Measurements from ENCODE around the gene FLYWCH2. TPM values are rescaled to one million over a fixed set of nuclear protein-coding genes. Genes with fewer than 3 reads are reported as not detected.

Gene FLYWCH2
- total and polyA plus RNA-seq, 2 of the 13 experiments (the other 11 are each of a cell fraction or from before 2014, with no cell fraction given): 16.9 to 19.8 TPM

GRCh38 chr16:2911638-2912329 is 28.8 kb downstream of the FLYWCH2 start, which contains the start of gene FLYWCH1 (continued):
- TF ChIP-seq GPN1 (CRISPR knock-in tag; IDR thresholded peaks at IDR 0.05; ENCODE audit: borderline replicate concordance) (no peak), ZBTB20 (CRISPR knock-in tag; IDR thresholded peaks at IDR 0.05; ENCODE audit: borderline replicate concordance, low read depth) (0 out of 2 replicates have a peak, but pooled peaks have one; percentile 48), FOXA3 (CRISPR knock-in tag; IDR thresholded peaks at IDR 0.05) (peak; percentile 60; the same call in 1 of the 2 replicates), ZNF431 (CRISPR knock-in tag; IDR thresholded peaks at IDR 0.05; ENCODE audit: borderline replicate concordance, low read depth) (no peak; the same call in 1 of the 2 replicates), ZNF382 (CRISPR knock-in tag; IDR thresholded peaks at IDR 0.05; ENCODE audit: borderline replicate concordance) (no peak), ATF1 (CRISPR knock-in tag; IDR thresholded peaks at IDR 0.05) (peak; percentile 59; the same call in 1 of the 2 replicates), GATAD2A (CRISPR knock-in tag; IDR thresholded peaks at IDR 0.05) (peak; percentile 52; the same call in 1 of the 2 replicates), ZBTB3 (CRISPR knock-in tag; IDR thresholded peaks at IDR 0.05; ENCODE audit: borderline replicate concordance, low read depth) (0 out of 2 replicates have a peak, but pooled peaks have one; percentile 25), MAX (IDR thresholded peaks at IDR 0.05) (peak; percentile 59), SIX4 (CRISPR knock-in tag; IDR thresholded peaks at IDR 0.05) (no peak), TFDP2 (CRISPR knock-in tag; IDR thresholded peaks at IDR 0.05) (peak; percentile 64; the same call in 1 of the 2 replicates), FOSL2 (CRISPR knock-in tag; IDR thresholded peaks at IDR 0.05) (peak; percentile 32; the same call in 1 of the 2 replicates), ZNF670 (CRISPR knock-in tag; IDR thresholded peaks at IDR 0.05; ENCODE audit: borderline replicate concordance) (no peak; the same call in 1 of the 2 replicates), GMEB2 (CRISPR knock-in tag; IDR thresholded peaks at IDR 0.05; ENCODE audit: low read depth) (peak; percentile 72), ZNF101 (CRISPR knock-in tag; IDR thresholded peaks at IDR 0.05; ENCODE audit: borderline replicate concordance, low read depth) (no peak), DR1 (CRISPR knock-in tag; IDR thresholded peaks at IDR 0.05) (peak; percentile 45), MTA1 (CRISPR knock-in tag; IDR thresholded peaks at IDR 0.05; ENCODE audit: borderline replicate concordance) (no peak), ZGPAT (CRISPR knock-in tag; IDR thresholded peaks at IDR 0.05) (peak; percentile 39; the same call in 1 of the 2 replicates), SP1 (IDR thresholded peaks at IDR 0.05) (no peak), SP1 (CRISPR knock-in tag; IDR thresholded peaks at IDR 0.05) (peak; percentile 94), ZNF501 (CRISPR knock-in tag; IDR thresholded peaks at IDR 0.05) (peak; percentile 70; the same call in 1 of the 2 replicates), IRF2 (CRISPR knock-in tag; IDR thresholded peaks at IDR 0.05) (0 out of 2 replicates have a peak, but pooled peaks have one; percentile 58), ZNF337 (CRISPR knock-in tag; IDR thresholded peaks at IDR 0.05; ENCODE audit: borderline replicate concordance, low read depth) (0 out of 2 replicates have a peak, but pooled peaks have one; percentile 16), ZNF160 (CRISPR knock-in tag; IDR thresholded peaks at IDR 0.05) (0 out of 2 replicates have a peak, but pooled peaks have one; percentile 16), XBP1 (CRISPR knock-in tag; IDR thresholded peaks at IDR 0.05) (no peak), ZNF792 (CRISPR knock-in tag; IDR thresholded peaks at IDR 0.05) (no peak), YEATS2 (CRISPR knock-in tag; IDR thresholded peaks at IDR 0.05; ENCODE audit: borderline replicate concordance) (peak; percentile 82), HDAC2 (CRISPR knock-in tag; IDR thresholded peaks at IDR 0.05) (peak; percentile 35; the same call in 1 of the 2 replicates)

Measured in HepG2 (cell line).